H9 (cell line): Measurements from ENCODE around the gene PPP2R5E. TPM values are rescaled to one million over a fixed set of nuclear protein-coding genes. Genes with fewer than 3 reads are reported as not detected.

Experiments used
- DNase-seq: peaks from one replicate; pipeline ENCODE4 v3.0.0-alpha.2; 2017
- H2AFZ ChIP-seq: one replicate; pipeline ENCODE4 v1.6.1; 2013; ENCODE audit warnings: mild to moderate bottlenecking, low read length, control low read depth, moderate library complexity
- H2AK5ac ChIP-seq: 2 replicates; pipeline ENCODE4 v1.6.1; 2013; ENCODE audit warnings: low read length, control low read depth, mixed read lengths; ENCODE audit not compliant: insufficient read length
- H2BK120ac ChIP-seq: one replicate; pipeline ENCODE4 v1.6.1; 2013; ENCODE audit warnings: low read depth, mild to moderate bottlenecking, low read length, control low read depth, inconsistent platforms; ENCODE audit not compliant: poor library complexity, severe bottlenecking
- H2BK12ac ChIP-seq: 2 replicates; pipeline ENCODE4 v1.6.1; 2013; ENCODE audit warnings: low read length, control low read depth, mixed read lengths, low read depth; ENCODE audit not compliant: insufficient read length
- H2BK15ac ChIP-seq: 2 replicates; pipeline ENCODE4 v1.6.1; 2013; ENCODE audit warnings: low read depth, low read length, control low read depth
- H2BK20ac ChIP-seq: one replicate; pipeline ENCODE4 v1.6.1; 2013; ENCODE audit warnings: low read depth, mild to moderate bottlenecking, low read length, control low read depth, inconsistent platforms; ENCODE audit not compliant: poor library complexity, severe bottlenecking
- H2BK5ac ChIP-seq: 2 replicates; pipeline ENCODE4 v1.6.1; 2013; ENCODE audit warnings: low read length, control low read depth, mixed read lengths; ENCODE audit not compliant: insufficient read length
- H3K14ac ChIP-seq: 2 replicates; pipeline ENCODE4 v1.6.1; 2013; ENCODE audit warnings: low read length, control low read depth; ENCODE audit not compliant: insufficient read depth
- H3K18ac ChIP-seq: 2 replicates; pipeline ENCODE4 v1.6.1; 2013; ENCODE audit warnings: low read depth, mild to moderate bottlenecking, mixed read lengths, low read length, control low read depth; ENCODE audit not compliant: insufficient read length
- H3K23ac ChIP-seq: 2 replicates; pipeline ENCODE4 v1.6.1; 2013; ENCODE audit warnings: low read length, control low read depth, mixed read lengths, low read depth; ENCODE audit not compliant: insufficient read length
- H3K23me2 ChIP-seq: 2 replicates; pipeline ENCODE4 v1.6.1; 2013; ENCODE audit warnings: low read depth, mild to moderate bottlenecking, mixed read lengths, low read length, control low read depth; ENCODE audit not compliant: insufficient read length, poor library complexity, severe bottlenecking
- H3K27ac ChIP-seq: 2 replicates; pipeline ENCODE4 v1.5.1; 2013; ENCODE audit warnings: low read length, control low read depth, mixed read lengths, low read depth; ENCODE audit not compliant: insufficient read length
- H3K27me3 ChIP-seq: 2 replicates; pipeline ENCODE4 v1.6.1; 2013; ENCODE audit warnings: low read length, control low read depth, inconsistent platforms; ENCODE audit not compliant: insufficient read depth
- H3K4ac ChIP-seq: 2 replicates; pipeline ENCODE4 v1.6.1; 2013; ENCODE audit warnings: low read depth, mild to moderate bottlenecking, control low read depth, inconsistent platforms, low read length, moderate library complexity
- H3K4me1 ChIP-seq: 2 replicates; pipeline ENCODE4 v1.6.1; 2013; ENCODE audit warnings: low read length, control low read depth, inconsistent platforms; ENCODE audit not compliant: insufficient read depth
- H3K4me2 ChIP-seq: 2 replicates; pipeline ENCODE4 v1.6.1; 2013; ENCODE audit warnings: low read length, control low read depth, mixed read lengths; ENCODE audit not compliant: insufficient read length, insufficient read depth
- H3K56ac ChIP-seq: 2 replicates; pipeline ENCODE4 v1.6.1; 2013; ENCODE audit warnings: low read depth, mild to moderate bottlenecking, mixed read lengths, low read length, control low read depth; ENCODE audit not compliant: insufficient read length
- H3K79me1 ChIP-seq: 2 replicates; pipeline ENCODE4 v1.6.1; 2013; ENCODE audit warnings: low read depth, mild to moderate bottlenecking, moderate library complexity, low read length, control low read depth, inconsistent platforms; ENCODE audit not compliant: insufficient read depth, poor library complexity, severe bottlenecking
- H3K79me2 ChIP-seq: 2 replicates; pipeline ENCODE4 v1.6.1; 2013; ENCODE audit warnings: low read length, control low read depth, inconsistent platforms; ENCODE audit not compliant: insufficient read depth
- H3K9ac ChIP-seq: 2 replicates; pipeline ENCODE4 v1.6.1; 2013; ENCODE audit warnings: low read length, control low read depth, mixed read lengths; ENCODE audit not compliant: insufficient read length; ENCODE audit errors: extremely low read depth
- H3K9me3 ChIP-seq: one replicate; pipeline ENCODE4 v1.6.1; 2013; ENCODE audit warnings: low read depth, low read length, inconsistent platforms; ENCODE audit not compliant: control insufficient read depth
- H3T11ph ChIP-seq: one replicate; pipeline ENCODE4 v1.6.1; 2013; ENCODE audit warnings: mild to moderate bottlenecking, low read length, control low read depth, inconsistent platforms
- H4K20me1 ChIP-seq: one replicate; pipeline ENCODE4 v1.6.1; 2013; ENCODE audit not compliant: control insufficient read depth, insufficient read length, insufficient read depth
- H4K5ac ChIP-seq: 2 replicates; pipeline ENCODE4 v1.6.1; 2013; ENCODE audit warnings: low read depth, mild to moderate bottlenecking, mixed read lengths, low read length, control low read depth; ENCODE audit not compliant: insufficient read length
- H4K8ac ChIP-seq: replicated peaks from 2 replicates; pipeline ENCODE4 v1.6.1; 2013; ENCODE audit warnings: low read length, control low read depth, mixed read lengths, low read depth; ENCODE audit not compliant: insufficient read length
- H4K91ac ChIP-seq: 2 replicates; pipeline ENCODE4 v1.6.1; 2013; ENCODE audit warnings: low read depth, mild to moderate bottlenecking, moderate library complexity, mixed read lengths, low read length, control low read depth; ENCODE audit not compliant: insufficient read length
- H3K27ac Mint-ChIP-seq, 3 experiments: 2 replicates in 2 of 3; 3 replicates in 1 of 3; pipeline ENCODE4 v1.8.0; 2020 to 2021; ENCODE audit warnings: mixed read lengths in 3 of 3, mild to moderate bottlenecking in 1 of 3, moderate library complexity in 1 of 3
- H3K27me3 Mint-ChIP-seq: 2 replicates; pipeline ENCODE4 v1.8.0; 2021; ENCODE audit warnings: low read depth, mild to moderate bottlenecking, moderate library complexity, mixed read lengths
- H3K36me3 Mint-ChIP-seq, 3 experiments: 2 replicates in 2 of 3; 3 replicates in 1 of 3; pipeline ENCODE4 v1.8.0; 2020 to 2021; ENCODE audit warnings: low read depth in 3 of 3, mixed read lengths in 3 of 3; ENCODE audit not compliant: insufficient read depth in 1 of 3
- H3K4me1 Mint-ChIP-seq, 2 experiments: 2 replicates each; pipeline ENCODE4 v1.8.0; 2020; ENCODE audit warnings: mixed read lengths in 2 of 2
- H3K4me3 Mint-ChIP-seq, 2 experiments: 2 replicates in 1 of 2; 3 replicates in 1 of 2; pipeline ENCODE4 v1.8.0; 2020 to 2021; ENCODE audit warnings: mild to moderate bottlenecking in 2 of 2, mixed read lengths in 2 of 2, moderate library complexity in 1 of 2
- H3K9me3 Mint-ChIP-seq, 2 experiments: 2 replicates in 1 of 2; 3 replicates in 1 of 2; pipeline ENCODE4 v1.8.0; 2020; ENCODE audit warnings: mild to moderate bottlenecking in 2 of 2, mixed read lengths in 2 of 2, moderate library complexity in 1 of 2
- CTCF ChIP-seq: fragments of 200-600 bp; sonication (generic); conservative IDR thresholded peaks from 3 replicates; pipeline ENCODE4 v1.8.0; 2021; ENCODE audit warnings: antibody characterized with exemption, mild to moderate bottlenecking
- WGBS: extraction: QIAGEN DNeasy Blood & Tissue Kit; methylation state at CpG from one replicate; pipeline ENCODE4 v1.1.7; 2013; ENCODE audit warnings: missing lambda C conversion rate, low lambda C conversion rate, mixed read lengths; ENCODE audit not compliant: insufficient read length; ENCODE audit errors: extremely low coverage; 5-methylcytosine and 5-hydroxymethylcytosine counted together
- total RNA-seq: library from RNA; stranded (reverse); gene quantifications from 2 replicates; pipeline ENCODE4 v1.2.1, GENCODE V29; 2021

PPP2R5E gene
- total RNA-seq, 1 experiment from 2014 or later: 65.8 TPM

GRCh38 chr14:63413009-63413408, 130.2 kb downstream of the PPP2R5E start:
- Histone ChIP-seq H3K4ac (no peak overlapping the region), H3K27me3 (no peaks in the 10 kb centered on the region), H3K23ac (no peak overlapping the region), H3K4me2 (no peak overlapping the region), H3K56ac (no peak overlapping the region), H3T11ph (no peak overlapping the region), H3K9me3 (no peaks in the 10 kb centered on the region), H2AK5ac (no peak overlapping the region), H2BK20ac (no peak overlapping the region), H3K79me2 (no peaks in the 10 kb centered on the region), H2BK120ac (no peak overlapping the region), H3K79me1 (no peaks in the 10 kb centered on the region), H3K9ac (no peak overlapping the region), H4K91ac (no peak overlapping the region), H3K18ac (no peak overlapping the region), H4K8ac (no peak overlapping the region), H2BK12ac (no peak overlapping the region), H2AFZ (no peak overlapping the region), H2BK15ac (no peak overlapping the region), H4K20me1 (no peaks in the 10 kb centered on the region), H2BK5ac (no peak overlapping the region), H3K4me1 (no peaks in the 10 kb centered on the region), H4K5ac (no peak overlapping the region), H3K27ac (no peak overlapping the region), H3K23me2 (no peaks in the 10 kb centered on the region), H3K14ac (no peak overlapping the region)
- Mint-ChIP-seq H3K9me3 (no peaks in the 10 kb centered on the region), H3K4me3 (no peak overlapping the region), H3K27ac (no peak overlapping the region), H3K27me3 (no peaks in the 10 kb centered on the region), H3K36me3 (peaks cover 3 to 8% (median 5%) of the 10 kb centered on the region in 3 experiments; a peak in 5 of 7 replicates), H3K4me1 (peaks cover 0 to 2% of the 10 kb centered on the region in 2 experiments; a peak in 1 of 4 replicates)
- DNase-seq: no peak
- no CpG with 5 or more reads among the region's 1 CpG for WGBS
- no peak for TF ChIP-seq CTCF
